Measurements from ENCODE around the gene KCNH4. TPM values are rescaled to one million over a fixed set of nuclear protein-coding genes. Genes with fewer than 3 reads are reported as not detected.
A peak's percentile ranks its signal among the peaks of the same experiment; 100 is the strongest.

KCNH4 gene
- total and polyA plus RNA-seq, 9 of the 15 experiments (the other 6 are each of a cell fraction or from before 2014, with no cell fraction given) = 0.10 to 1.8 (median 0.50) TPM

GRCh38 chr17:42179911-42180410 lies 981 bp downstream of the KCNH4 start:
- peak; percentile 72 to 88 (median 80) for DNase-seq (ENCODE audit: extremely low read depth in 1 of 4, low spot score in 3 of 4)
- peak overlapping the region; percentile 78 for H3K4me2 ChIP-seq (ENCODE audit: insufficient read depth, low read length)
- CTCF ChIA-PET (ENCODE audit: low intra/inter-chr PET ratio) = no interaction called here
- 18% methylated on average over 12 of the region's 20 CpGs for WGBS (ENCODE audit: insufficient coverage, low coverage, missing lambda C conversion rate)
- H2AFZ ChIP-seq (ENCODE audit: low read depth, low read length) = no peak overlapping the region
- FAIRE-seq = no peak
- BruUV-seq (replicated peaks) = no TSS peak
- in situ Hi-C loops (cut with MboI) = no loop called here
- peaks cover 11% of the 10 kb centered on the region; the same call in 2 of the 3 replicates for H3K79me2 ChIP-seq (ENCODE audit: control insufficient read depth, insufficient read depth, low read length)
- no peaks in the 10 kb centered on the region for H3K36me3 ChIP-seq (ENCODE audit: control insufficient read depth, insufficient read depth, low read length)
- H3K4me3 ChIP-seq = peak overlapping the region; percentile 60; the same call in 1 of the 2 replicates
- POLR2A ChIA-PET = interaction anchor here (0.6 to 1.3 kb wide), 6 partner anchors 12 to 314 kb away, joined by 3 to 4 read pairs (median 3); no protein-coding TSS in a partner anchor
- H3K9me3 ChIP-seq (replicated peaks; ENCODE audit: control insufficient read depth, insufficient read depth, low read depth, low read length) = no peaks in the 10 kb centered on the region
- H3K27me3 ChIP-seq (ENCODE audit: control insufficient read depth in 2 of 2, insufficient read depth in 2 of 2, low read length in 2 of 2) = no peaks in the 10 kb centered on the region
- no peak overlapping the region for H3K27ac ChIP-seq (ENCODE audit: extremely low read depth, low read depth, low read length)
- ATAC-seq = peak; percentile 32
- H3K9ac ChIP-seq (ENCODE audit: insufficient read depth in 1 of 2, low read depth in 2 of 2, low read length in 2 of 2) = peak overlapping the region in 1 of 2 experiments; percentile 89; a peak in 1 of 4 replicates
- intact Hi-C loops (cut with micrococcal nuclease) = loop anchor here (2.0 to 10.0 kb wide), 3 partner anchors 61 to 225 kb away; no protein-coding TSS in a partner anchor
- peaks cover 29 to 42% of the 10 kb centered on the region in 2 experiments for H3K4me1 ChIP-seq (replicated peaks in 1 of 2; ENCODE audit: control insufficient read depth in 2 of 2, insufficient read depth in 2 of 2, low read length in 2 of 2)
- H3K9me1 ChIP-seq (ENCODE audit: control insufficient read depth, insufficient read depth, low read length) = peaks cover 7% of the 10 kb centered on the region
- 0 out of 2 replicates have a peak, but pooled peaks cover 4% of the 10 kb centered on the region for H4K20me1 ChIP-seq (replicated peaks; ENCODE audit: control insufficient read depth, insufficient read depth, low read length)
- TF ChIP-seq ZBTB40 (IDR thresholded peaks at IDR 0.05) (0 out of 2 replicates have a peak, but pooled peaks have one; percentile 24), ZBTB40 (CRISPR knock-in tag; IDR thresholded peaks at IDR 0.05) (no peak), ETS2 (tag; IDR thresholded peaks at IDR 0.05; ENCODE audit: borderline replicate concordance, poor library complexity, severe bottlenecking) (no peak), FOXK1 (CRISPR knock-in tag; IDR thresholded peaks at IDR 0.05; ENCODE audit: borderline replicate concordance) (0 out of 2 replicates have a peak, but pooled peaks have one; percentile 32), NR2C2 (CRISPR knock-in tag; IDR thresholded peaks at IDR 0.05) (no peak), NR2C2 (tag; IDR thresholded peaks at IDR 0.05) (no peak), EGR1 (conservative IDR thresholded peaks at IDR 0.05) (peak; percentile 68), E2F8 (IDR thresholded peaks at IDR 0.05; ENCODE audit: low read depth, partially characterized antibody) (peak; percentile 86), MXI1 (IDR thresholded peaks at IDR 0.05; ENCODE audit: low read depth, low read length) (peak; percentile 64; the same call in 1 of the 2 replicates)

All from K562 (cell line).